Nephron progenitor cell (in vitro differentiated cells): ENCODE results near the gene IL18R1.

ENCODE experiments used
- DNase-seq: peaks from one replicate; pipeline ENCODE4 v3.0.0; 2021
- H3K27ac Mint-ChIP-seq: 2 replicates; pipeline ENCODE4 v1.8.0; 2021; ENCODE audit warnings: mild to moderate bottlenecking, moderate library complexity, mixed read lengths
- H3K27me3 Mint-ChIP-seq: 2 replicates; pipeline ENCODE4 v1.8.0; 2021; ENCODE audit warnings: mild to moderate bottlenecking, low read depth, mixed read lengths; ENCODE audit not compliant: poor library complexity
- H3K36me3 Mint-ChIP-seq: 2 replicates; pipeline ENCODE4 v1.8.0; 2021; ENCODE audit warnings: low read depth, mixed read lengths
- H3K4me1 Mint-ChIP-seq: 2 replicates; pipeline ENCODE4 v1.8.0; 2021; ENCODE audit warnings: mixed read lengths
- H3K4me3 Mint-ChIP-seq: 2 replicates; pipeline ENCODE4 v1.8.0; 2021; ENCODE audit warnings: mild to moderate bottlenecking, moderate library complexity, mixed read lengths
- H3K9me3 Mint-ChIP-seq: 2 replicates; pipeline ENCODE4 v1.8.0; 2021; ENCODE audit warnings: mild to moderate bottlenecking, moderate library complexity, mixed read lengths
- CTCF ChIP-seq: fragments of 200-600 bp; sonication (generic); IDR thresholded peaks from 2 replicates; pipeline ENCODE4 v1.5.0; 2021; ENCODE audit warnings: antibody characterized with exemption

IL18R1 gene

GRCh38 chr2:102438578-102438977, 83.0 kb downstream of the IL18R1 start:
- no peak for DNase-seq
- Mint-ChIP-seq H3K27ac (no peak overlapping the region), H3K4me3 (no peak overlapping the region), H3K9me3 (no peaks in the 10 kb centered on the region), H3K4me1 (no peaks in the 10 kb centered on the region), H3K27me3 (peaks cover 4% of the 10 kb centered on the region), H3K36me3 (no peaks in the 10 kb centered on the region)
- TF ChIP-seq CTCF: no peak

- no peaks in the 10 kb centered on the region for H3K36me3 Mint-ChIP-seq
- peaks cover 4% of the 10 kb centered on the region for H3K27me3 Mint-ChIP-seq
- H3K4me3 Mint-ChIP-seq: no peak overlapping the region
- H3K4me1 Mint-ChIP-seq: no peaks in the 10 kb centered on the region
- no peaks in the 10 kb centered on the region for H3K9me3 Mint-ChIP-seq
- TF ChIP-seq CTCF: no peak
- no peak for DNase-seq
- H3K27ac Mint-ChIP-seq: no peak overlapping the region
Measured at GRCh38 chr2:102439065-102439695, 83.6 kb downstream of the IL18R1 start.

- peak; percentile 21 for DNase-seq
- H3K4me3 Mint-ChIP-seq: no peak overlapping the region
- no peak overlapping the region for H3K27ac Mint-ChIP-seq
- H3K9me3 Mint-ChIP-seq: no peaks in the 10 kb centered on the region
- no peaks in the 10 kb centered on the region for H3K4me1 Mint-ChIP-seq
- TF ChIP-seq CTCF: peak; percentile 74
- H3K27me3 Mint-ChIP-seq: no peaks in the 10 kb centered on the region
- no peaks in the 10 kb centered on the region for H3K36me3 Mint-ChIP-seq
Measured at GRCh38 chr2:102442967-102443828, 87.6 kb downstream of the IL18R1 start.

GRCh38 chr2:102444233-102444632, 88.6 kb downstream of the IL18R1 start:
- no peaks in the 10 kb centered on the region for H3K9me3 Mint-ChIP-seq
- H3K36me3 Mint-ChIP-seq: no peaks in the 10 kb centered on the region
- H3K4me1 Mint-ChIP-seq: no peaks in the 10 kb centered on the region
- no peak for TF ChIP-seq CTCF
- H3K4me3 Mint-ChIP-seq: no peak overlapping the region
- no peak overlapping the region for H3K27ac Mint-ChIP-seq
- DNase-seq: no peak
- H3K27me3 Mint-ChIP-seq: no peaks in the 10 kb centered on the region

- DNase-seq: no peak
- Mint-ChIP-seq H3K4me3 (no peak overlapping the region), H3K27me3 (no peaks in the 10 kb centered on the region), H3K4me1 (no peaks in the 10 kb centered on the region), H3K9me3 (no peaks in the 10 kb centered on the region), H3K36me3 (no peaks in the 10 kb centered on the region), H3K27ac (no peak overlapping the region)
- TF ChIP-seq CTCF: no peak
Measured at GRCh38 chr2:102446936-102447335, 91.3 kb downstream of the IL18R1 start.
